Liver (tissue), 9 donors: ENCODE measurements around the gene COL15A1. TPM values are rescaled to one million over a fixed set of nuclear protein-coding genes. Genes with fewer than 3 reads are reported as not detected.

Source experiments
- DNase-seq: peaks from one replicate; pipeline ENCODE4 v3.0.0-alpha.2; 2017; ENCODE audit warnings: low spot score
- H3K27ac ChIP-seq, 2 donors: one replicate each; pipeline ENCODE4 v1.7.0; 2013; ENCODE audit warnings: inconsistent platforms in 2 of 2, low read length in 2 of 2, control low read depth in 1 of 2, low read depth in 1 of 2, mild to moderate bottlenecking in 1 of 2
- H3K27me3 ChIP-seq, 4 donors: one replicate each; pipeline versions ENCODE4 v1.6.1 to v1.7.0; 2013; ENCODE audit warnings: low read length in 3 of 4, inconsistent platforms in 1 of 4, mild to moderate bottlenecking in 1 of 4, moderate library complexity in 1 of 4; ENCODE audit not compliant: control insufficient read depth in 4 of 4, insufficient read depth in 4 of 4
- H3K36me3 ChIP-seq, 4 donors: one replicate each; pipeline versions ENCODE4 v1.6.1 to v1.7.0; 2013; ENCODE audit warnings: low read length in 3 of 4, mild to moderate bottlenecking in 3 of 4, low read depth in 1 of 4, moderate library complexity in 1 of 4; ENCODE audit not compliant: control insufficient read depth in 4 of 4, insufficient read depth in 3 of 4
- H3K4me1 ChIP-seq, 4 donors: one replicate each; pipeline versions ENCODE4 v1.6.1 to v1.7.0; 2013; ENCODE audit warnings: low read length in 3 of 4, mild to moderate bottlenecking in 3 of 4, moderate library complexity in 1 of 4; ENCODE audit not compliant: control insufficient read depth in 4 of 4, insufficient read depth in 4 of 4
- H3K4me3 ChIP-seq, 3 donors: one replicate each; pipeline versions ENCODE4 v1.6.1 to v1.7.0; 2013; ENCODE audit warnings: low read length in 3 of 3, control low read depth in 1 of 3, low read depth in 1 of 3, mild to moderate bottlenecking in 1 of 3
- H3K9ac ChIP-seq, 2 donors: one replicate each; pipeline ENCODE4 v1.7.0; 2013; ENCODE audit warnings: low read length in 2 of 2, mild to moderate bottlenecking in 2 of 2, moderate library complexity in 2 of 2, control low read depth in 1 of 2, low read depth in 1 of 2
- H3K9me3 ChIP-seq, 4 donors: one replicate each; pipeline versions ENCODE4 v1.6.1 to v1.7.0; 2013; ENCODE audit warnings: low read length in 3 of 4; ENCODE audit not compliant: control insufficient read depth in 4 of 4
- EGR1 ChIP-seq, 2 donors: IDR thresholded peaks; 2 replicates each; pipeline ENCODE4 v1.6.1; 2016 to 2018; ENCODE audit warnings: antibody characterized with exemption in 2 of 2, low read depth in 2 of 2
- FOXA1 ChIP-seq: IDR thresholded peaks from 2 replicates; pipeline ENCODE4 v1.6.1; 2016; ENCODE audit warnings: antibody characterized with exemption
- FOXA2 ChIP-seq: IDR thresholded peaks from 2 replicates; pipeline ENCODE4 v1.6.1; 2016; ENCODE audit warnings: antibody characterized with exemption
- HNF4A ChIP-seq, 2 donors: conservative IDR thresholded peaks; 2 replicates each; pipeline ENCODE4 v1.6.1; 2016; ENCODE audit warnings: antibody characterized with exemption in 2 of 2, mild to moderate bottlenecking in 2 of 2
- HNF4G ChIP-seq: IDR thresholded peaks from 2 replicates; pipeline ENCODE4 v1.6.1; 2016; ENCODE audit warnings: antibody characterized with exemption
- JUND ChIP-seq, 2 donors: IDR thresholded peaks; 2 replicates each; pipeline ENCODE4 v1.6.1; 2016; ENCODE audit warnings: antibody characterized with exemption in 2 of 2
- NR2F2 ChIP-seq: IDR thresholded peaks from 2 replicates; pipeline ENCODE4 v1.6.1; 2016; ENCODE audit warnings: antibody characterized with exemption
- RXRA ChIP-seq, 2 donors: IDR thresholded peaks; 2 replicates each; pipeline ENCODE4 v1.6.1; 2017 to 2018; ENCODE audit warnings: antibody characterized with exemption in 2 of 2, mild to moderate bottlenecking in 1 of 2
- SP1 ChIP-seq: IDR thresholded peaks from 2 replicates; pipeline ENCODE4 v1.6.1; 2018; ENCODE audit warnings: antibody characterized with exemption, mild to moderate bottlenecking
- TAF1 ChIP-seq: conservative IDR thresholded peaks from 2 replicates; pipeline ENCODE4 v1.6.1; 2016; ENCODE audit warnings: antibody characterized with exemption, mild to moderate bottlenecking
- YY1 ChIP-seq: IDR thresholded peaks from 2 replicates; pipeline ENCODE4 v1.6.1; 2016; ENCODE audit warnings: antibody characterized with exemption, mild to moderate bottlenecking
- WGBS: extraction: QIAGEN DNeasy Blood & Tissue Kit; methylation state at CpG from one replicate; pipeline ENCODE4 v1.1.7; 2013; 5-methylcytosine and 5-hydroxymethylcytosine counted together
- polyA plus RNA-seq, 2 donors: library from polyadenylated mRNA; stranded (reverse) in 1 of 2; unstranded in 1 of 2; fragments of 200-250 nt in 1 of 2; fragments of >200 nt in 1 of 2; fragmentation: Nextera tagmentation in 1 of 2; extraction: Ambion mirVana in 1 of 2; gene quantifications; one replicate each; pipeline versions ENCODE4 v1.2.1 to v1.2.3, GENCODE V29; 2013 to 2015
- total RNA-seq, 2 donors: library from RNA; depleted of rRNA; stranded (reverse); fragments of >200 nt; gene quantifications; one replicate each; pipeline ENCODE4 v1.2.3, GENCODE V29; 2014
- TF ChIP-seq, protein P1 (sequence below): IDR thresholded peaks from 2 replicates; pipeline ENCODE4 v1.6.1; 2016; ENCODE audit warnings: antibody characterized with exemption
- TF ChIP-seq, protein P2 (sequence below): IDR thresholded peaks from 2 replicates; pipeline ENCODE4 v1.6.1; 2016; ENCODE audit warnings: antibody characterized with exemption
- TF ChIP-seq, protein P3 (sequence below): fragments of 150-350 bp; IDR thresholded peaks from 2 replicates; pipeline ENCODE4 v1.5.1; 2017; ENCODE audit warnings: improper control_type of control experiment, low read depth, low read length; ENCODE audit not compliant: missing input control
- TF ChIP-seq, protein P4 (sequence below): IDR thresholded peaks from 2 replicates; pipeline ENCODE4 v1.6.1; 2016; ENCODE audit warnings: antibody characterized with exemption, mild to moderate bottlenecking
- TF ChIP-seq, protein P5 (sequence below): IDR thresholded peaks from 2 replicates; pipeline ENCODE4 v1.6.1; 2016; ENCODE audit warnings: antibody characterized with exemption
- donor health status: healthy.
- donor health status: healthy.
- donor health status: healthy.
- donor health status: healthy.
- donor health status: healthy.

Gene COL15A1
- total and polyA plus RNA-seq, 4 donors, result 0.10 to 0.42 (median 0.24) TPM

DNA sequence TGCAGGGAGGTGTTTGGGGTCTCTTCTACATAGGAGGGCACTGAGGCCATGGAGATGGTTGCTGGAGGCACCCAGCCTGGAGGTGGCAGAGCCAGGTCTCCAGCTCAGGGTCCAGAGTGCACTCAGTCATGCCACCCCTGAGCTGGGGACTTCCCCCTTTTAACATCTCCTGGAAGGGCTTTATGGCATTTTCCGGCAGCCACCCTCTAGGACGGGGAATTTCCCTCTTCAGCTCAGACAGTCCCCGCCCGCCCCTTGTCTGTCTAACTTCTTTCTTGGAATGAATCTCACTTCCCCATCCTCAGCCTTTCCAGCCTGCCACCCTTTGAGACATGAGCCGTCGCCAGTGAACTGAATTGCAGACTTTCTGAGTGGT lies 49.9 kb downstream of the COL15A1 start:
- no peak for DNase-seq
- Histone ChIP-seq H3K4me3 (no peak overlapping the region), H3K9me3 (no peaks in the 10 kb centered on the region), H3K27ac (no peak overlapping the region), H3K36me3 (no peaks in the 10 kb centered on the region), H3K27me3 (peaks cover 0 to 3% (median 0%) of the 10 kb centered on the region in 4 donors), H3K4me1 (peaks cover 0 to 3% (median 2%) of the 10 kb centered on the region in 4 donors), H3K9ac (no peak overlapping the region)
- 74% methylated on average over 6 of the region's 6 CpGs for WGBS
- TF ChIP-seq YY1 (no peak), RXRA (IDR thresholded peaks at IDR 0.05) (no peak), EGR1 (IDR thresholded peaks at IDR 0.05; ENCODE audit: low read depth in 2 of 2) (no peak), FOXA1 (no peak), HNF4A (conservative IDR thresholded peaks at IDR 0.05) (no peak), JUND (IDR thresholded peaks at IDR 0.05) (no peak), FOXA2 (no peak), SP1 (no peak), HNF4G (no peak)
- TF ChIP-seq, protein P1, sequence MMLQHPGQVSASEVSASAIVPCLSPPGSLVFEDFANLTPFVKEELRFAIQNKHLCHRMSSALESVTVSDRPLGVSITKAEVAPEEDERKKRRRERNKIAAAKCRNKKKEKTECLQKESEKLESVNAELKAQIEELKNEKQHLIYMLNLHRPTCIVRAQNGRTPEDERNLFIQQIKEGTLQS, result no peak
- TF ChIP-seq, protein P2, sequence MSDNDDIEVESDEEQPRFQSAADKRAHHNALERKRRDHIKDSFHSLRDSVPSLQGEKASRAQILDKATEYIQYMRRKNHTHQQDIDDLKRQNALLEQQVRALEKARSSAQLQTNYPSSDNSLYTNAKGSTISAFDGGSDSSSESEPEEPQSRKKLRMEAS, result no peak
- TF ChIP-seq, protein P3, sequence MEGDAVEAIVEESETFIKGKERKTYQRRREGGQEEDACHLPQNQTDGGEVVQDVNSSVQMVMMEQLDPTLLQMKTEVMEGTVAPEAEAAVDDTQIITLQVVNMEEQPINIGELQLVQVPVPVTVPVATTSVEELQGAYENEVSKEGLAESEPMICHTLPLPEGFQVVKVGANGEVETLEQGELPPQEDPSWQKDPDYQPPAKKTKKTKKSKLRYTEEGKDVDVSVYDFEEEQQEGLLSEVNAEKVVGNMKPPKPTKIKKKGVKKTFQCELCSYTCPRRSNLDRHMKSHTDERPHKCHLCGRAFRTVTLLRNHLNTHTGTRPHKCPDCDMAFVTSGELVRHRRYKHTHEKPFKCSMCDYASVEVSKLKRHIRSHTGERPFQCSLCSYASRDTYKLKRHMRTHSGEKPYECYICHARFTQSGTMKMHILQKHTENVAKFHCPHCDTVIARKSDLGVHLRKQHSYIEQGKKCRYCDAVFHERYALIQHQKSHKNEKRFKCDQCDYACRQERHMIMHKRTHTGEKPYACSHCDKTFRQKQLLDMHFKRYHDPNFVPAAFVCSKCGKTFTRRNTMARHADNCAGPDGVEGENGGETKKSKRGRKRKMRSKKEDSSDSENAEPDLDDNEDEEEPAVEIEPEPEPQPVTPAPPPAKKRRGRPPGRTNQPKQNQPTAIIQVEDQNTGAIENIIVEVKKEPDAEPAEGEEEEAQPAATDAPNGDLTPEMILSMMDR, result no peak

DNA sequence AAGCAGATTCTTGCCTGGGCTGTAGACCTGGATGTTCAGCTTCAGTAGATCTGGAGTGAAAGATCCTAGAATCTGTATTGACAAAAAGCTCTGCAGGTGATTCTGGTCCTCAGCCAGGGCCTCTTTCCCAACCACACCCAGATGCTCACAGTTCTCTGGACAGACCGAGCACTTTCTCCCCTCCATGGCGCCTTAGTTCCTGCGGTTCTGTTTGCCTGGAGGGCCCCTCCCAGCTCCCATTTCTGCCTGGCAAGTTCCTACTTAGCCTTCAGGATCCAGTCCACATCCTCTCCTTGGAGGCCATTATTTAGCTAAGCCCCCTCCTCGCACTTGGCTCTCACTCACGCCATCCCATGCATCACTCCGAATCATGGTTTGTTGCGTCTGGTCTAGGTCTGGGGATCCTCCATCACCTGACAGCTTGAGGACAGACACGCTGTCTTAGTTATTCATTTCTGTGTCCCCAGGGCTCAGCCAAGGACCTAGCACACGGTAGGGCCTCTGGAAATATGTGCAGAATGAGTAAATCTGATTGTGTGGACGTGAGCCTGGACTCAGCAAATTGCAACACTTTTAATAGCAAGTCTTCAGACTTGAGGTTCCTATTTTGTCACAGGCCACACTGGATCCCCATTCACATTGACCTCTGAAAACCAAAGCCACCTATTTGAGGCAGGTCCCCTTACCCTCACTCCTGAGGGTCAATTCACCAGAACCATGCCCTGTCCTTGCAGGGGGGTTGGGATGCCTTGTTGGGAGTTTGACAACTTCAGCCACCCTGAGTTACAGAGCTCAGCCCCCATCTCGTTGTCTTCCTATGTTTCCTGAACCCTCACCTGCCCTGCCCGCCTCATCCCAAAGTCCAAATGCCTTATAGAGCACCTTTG lies 50.7 kb downstream of the COL15A1 start:
- H3K27me3 ChIP-seq, result peaks cover 0 to 3% (median 0%) of the 10 kb centered on the region in 4 donors
- 84% methylated on average over 12 of the region's 12 CpGs for WGBS
- TF ChIP-seq, protein P4, sequence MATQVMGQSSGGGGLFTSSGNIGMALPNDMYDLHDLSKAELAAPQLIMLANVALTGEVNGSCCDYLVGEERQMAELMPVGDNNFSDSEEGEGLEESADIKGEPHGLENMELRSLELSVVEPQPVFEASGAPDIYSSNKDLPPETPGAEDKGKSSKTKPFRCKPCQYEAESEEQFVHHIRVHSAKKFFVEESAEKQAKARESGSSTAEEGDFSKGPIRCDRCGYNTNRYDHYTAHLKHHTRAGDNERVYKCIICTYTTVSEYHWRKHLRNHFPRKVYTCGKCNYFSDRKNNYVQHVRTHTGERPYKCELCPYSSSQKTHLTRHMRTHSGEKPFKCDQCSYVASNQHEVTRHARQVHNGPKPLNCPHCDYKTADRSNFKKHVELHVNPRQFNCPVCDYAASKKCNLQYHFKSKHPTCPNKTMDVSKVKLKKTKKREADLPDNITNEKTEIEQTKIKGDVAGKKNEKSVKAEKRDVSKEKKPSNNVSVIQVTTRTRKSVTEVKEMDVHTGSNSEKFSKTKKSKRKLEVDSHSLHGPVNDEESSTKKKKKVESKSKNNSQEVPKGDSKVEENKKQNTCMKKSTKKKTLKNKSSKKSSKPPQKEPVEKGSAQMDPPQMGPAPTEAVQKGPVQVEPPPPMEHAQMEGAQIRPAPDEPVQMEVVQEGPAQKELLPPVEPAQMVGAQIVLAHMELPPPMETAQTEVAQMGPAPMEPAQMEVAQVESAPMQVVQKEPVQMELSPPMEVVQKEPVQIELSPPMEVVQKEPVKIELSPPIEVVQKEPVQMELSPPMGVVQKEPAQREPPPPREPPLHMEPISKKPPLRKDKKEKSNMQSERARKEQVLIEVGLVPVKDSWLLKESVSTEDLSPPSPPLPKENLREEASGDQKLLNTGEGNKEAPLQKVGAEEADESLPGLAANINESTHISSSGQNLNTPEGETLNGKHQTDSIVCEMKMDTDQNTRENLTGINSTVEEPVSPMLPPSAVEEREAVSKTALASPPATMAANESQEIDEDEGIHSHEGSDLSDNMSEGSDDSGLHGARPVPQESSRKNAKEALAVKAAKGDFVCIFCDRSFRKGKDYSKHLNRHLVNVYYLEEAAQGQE, result no peak
- TF ChIP-seq, protein P5, sequence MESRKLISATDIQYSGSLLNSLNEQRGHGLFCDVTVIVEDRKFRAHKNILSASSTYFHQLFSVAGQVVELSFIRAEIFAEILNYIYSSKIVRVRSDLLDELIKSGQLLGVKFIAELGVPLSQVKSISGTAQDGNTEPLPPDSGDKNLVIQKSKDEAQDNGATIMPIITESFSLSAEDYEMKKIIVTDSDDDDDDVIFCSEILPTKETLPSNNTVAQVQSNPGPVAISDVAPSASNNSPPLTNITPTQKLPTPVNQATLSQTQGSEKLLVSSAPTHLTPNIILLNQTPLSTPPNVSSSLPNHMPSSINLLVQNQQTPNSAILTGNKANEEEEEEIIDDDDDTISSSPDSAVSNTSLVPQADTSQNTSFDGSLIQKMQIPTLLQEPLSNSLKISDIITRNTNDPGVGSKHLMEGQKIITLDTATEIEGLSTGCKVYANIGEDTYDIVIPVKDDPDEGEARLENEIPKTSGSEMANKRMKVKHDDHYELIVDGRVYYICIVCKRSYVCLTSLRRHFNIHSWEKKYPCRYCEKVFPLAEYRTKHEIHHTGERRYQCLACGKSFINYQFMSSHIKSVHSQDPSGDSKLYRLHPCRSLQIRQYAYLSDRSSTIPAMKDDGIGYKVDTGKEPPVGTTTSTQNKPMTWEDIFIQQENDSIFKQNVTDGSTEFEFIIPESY, result no peak
- TF ChIP-seq YY1 (no peak), NR2F2 (no peak), JUND (IDR thresholded peaks at IDR 0.05) (no peak), TAF1 (no peak)
- no peak overlapping the region for H3K4me3 ChIP-seq
- H3K27ac ChIP-seq, result no peak overlapping the region
- peaks cover 3 to 11% (median 8%) of the 10 kb centered on the region in 4 donors for H3K4me1 ChIP-seq
- no peak overlapping the region for H3K9ac ChIP-seq
- H3K36me3 ChIP-seq, result no peaks in the 10 kb centered on the region
- no peak for DNase-seq
- no peaks in the 10 kb centered on the region for H3K9me3 ChIP-seq
